ENCODE results near the gene CLPSL2. TPM values are rescaled to one million over a fixed set of nuclear protein-coding genes. Genes with fewer than 3 reads are reported as not detected.

The CLPSL2 gene
- total RNA-seq, 1 donor from 2014 or later = not detected

GRCh38 chr6:35757456-35758123, 18.8 kb upstream of the CLPSL2 start:
- no peak for DNase-seq
- Mint-ChIP-seq H3K9me3 (ENCODE audit: unreplicated experiment) (peaks cover 3% of the 10 kb centered on the region), H3K36me3 (ENCODE audit: unreplicated experiment) (no peaks in the 10 kb centered on the region), H3K4me1 (ENCODE audit: low read depth, unreplicated experiment) (peaks cover 4% of the 10 kb centered on the region), H3K27ac (ENCODE audit: unreplicated experiment) (no peak overlapping the region), H3K4me3 (ENCODE audit: unreplicated experiment) (no peak overlapping the region), H3K27me3 (ENCODE audit: unreplicated experiment) (peaks cover 2% of the 10 kb centered on the region)
- no peak for TF ChIP-seq CTCF (IDR thresholded peaks at IDR 0.05; ENCODE audit: partially characterized antibody, unreplicated experiment)

GRCh38 chr6:35759426-35759825, 17.0 kb upstream of the CLPSL2 start:
- H3K4me3 Mint-ChIP-seq (ENCODE audit: unreplicated experiment) = no peak overlapping the region
- peaks cover 3% of the 10 kb centered on the region for H3K9me3 Mint-ChIP-seq (ENCODE audit: unreplicated experiment)
- peaks cover 6% of the 10 kb centered on the region for H3K4me1 Mint-ChIP-seq (ENCODE audit: low read depth, unreplicated experiment)
- no peaks in the 10 kb centered on the region for H3K36me3 Mint-ChIP-seq (ENCODE audit: unreplicated experiment)
- peaks cover 7% of the 10 kb centered on the region for H3K27me3 Mint-ChIP-seq (ENCODE audit: unreplicated experiment)
- TF ChIP-seq CTCF (IDR thresholded peaks at IDR 0.05; ENCODE audit: partially characterized antibody, unreplicated experiment) = no peak
- DNase-seq = no peak
- H3K27ac Mint-ChIP-seq (ENCODE audit: unreplicated experiment) = no peak overlapping the region

GRCh38 chr6:35765739-35766138, 10.7 kb upstream of the CLPSL2 start:
- no peak overlapping the region for H3K4me3 Mint-ChIP-seq (ENCODE audit: unreplicated experiment)
- peaks cover 5% of the 10 kb centered on the region for H3K27me3 Mint-ChIP-seq (ENCODE audit: unreplicated experiment)
- no peak for DNase-seq
- H3K27ac Mint-ChIP-seq (ENCODE audit: unreplicated experiment) = no peak overlapping the region
- TF ChIP-seq CTCF (IDR thresholded peaks at IDR 0.05; ENCODE audit: partially characterized antibody, unreplicated experiment) = no peak
- peaks cover 2% of the 10 kb centered on the region for H3K4me1 Mint-ChIP-seq (ENCODE audit: low read depth, unreplicated experiment)
- H3K9me3 Mint-ChIP-seq (ENCODE audit: unreplicated experiment) = peaks cover 2% of the 10 kb centered on the region
- H3K36me3 Mint-ChIP-seq (ENCODE audit: unreplicated experiment) = no peaks in the 10 kb centered on the region

GRCh38 chr6:35769211-35769610, 7.2 kb upstream of the CLPSL2 start:
- no peak for DNase-seq
- Mint-ChIP-seq H3K27ac (ENCODE audit: unreplicated experiment) (no peak overlapping the region), H3K9me3 (ENCODE audit: unreplicated experiment) (peaks cover under 1% of the 10 kb centered on the region), H3K4me1 (ENCODE audit: low read depth, unreplicated experiment) (peaks cover 1% of the 10 kb centered on the region), H3K36me3 (ENCODE audit: unreplicated experiment) (no peaks in the 10 kb centered on the region), H3K4me3 (ENCODE audit: unreplicated experiment) (no peak overlapping the region), H3K27me3 (ENCODE audit: unreplicated experiment) (peaks cover 1% of the 10 kb centered on the region)
- no peak for TF ChIP-seq CTCF (IDR thresholded peaks at IDR 0.05; ENCODE audit: partially characterized antibody, unreplicated experiment)

GRCh38 chr6:35771343-35771627, 5.1 kb upstream of the CLPSL2 start:
- H3K9me3 Mint-ChIP-seq (ENCODE audit: unreplicated experiment) = no peaks in the 10 kb centered on the region
- no peak for DNase-seq
- peaks cover 4% of the 10 kb centered on the region for H3K27me3 Mint-ChIP-seq (ENCODE audit: unreplicated experiment)
- no peak for TF ChIP-seq CTCF (IDR thresholded peaks at IDR 0.05; ENCODE audit: partially characterized antibody, unreplicated experiment)
- H3K4me1 Mint-ChIP-seq (ENCODE audit: low read depth, unreplicated experiment) = no peaks in the 10 kb centered on the region
- H3K4me3 Mint-ChIP-seq (ENCODE audit: unreplicated experiment) = no peak overlapping the region
- no peaks in the 10 kb centered on the region for H3K36me3 Mint-ChIP-seq (ENCODE audit: unreplicated experiment)
- no peak overlapping the region for H3K27ac Mint-ChIP-seq (ENCODE audit: unreplicated experiment)

Measured in glutamatergic neuron (in vitro differentiated cells).